ENCODE results near the gene ASPSCR1. TPM values are rescaled to one million over a fixed set of nuclear protein-coding genes. Genes with fewer than 3 reads are reported as not detected.

ASPSCR1 gene
- total and polyA plus RNA-seq, 3 donors from 2014 or later = 40.5 to 49.7 (median 46.2) TPM

GRCh38 chr17:82055965-82056728 is 78.7 kb downstream of the ASPSCR1 start:
- H3K27me3 ChIP-seq = no peaks in the 10 kb centered on the region
- H3K4me3 ChIP-seq = no peak overlapping the region
- no peak overlapping the region for H3K27ac ChIP-seq
- H3K9me3 ChIP-seq = no peaks in the 10 kb centered on the region
- no peak for TF ChIP-seq CTCF (IDR thresholded peaks at IDR 0.05)
- no peak for TF ChIP-seq POLR2A (IDR thresholded peaks at IDR 0.05)
- no peak for DNase-seq
- H3K36me3 ChIP-seq (ENCODE audit: low read depth, missing control alignments) = no peaks in the 10 kb centered on the region
- intact Hi-C loops (cut with DNase I; ENCODE audit: low total_unique reads) = no loop called here
- WGBS, 2 donors = 88 to 94% methylated on average over 21 to 27 of the region's 28 CpGs
- peaks cover 11% of the 10 kb centered on the region for H3K4me1 ChIP-seq

GRCh38 chr17:82056729-82057621 is 79.5 kb downstream of the ASPSCR1 start:
- Histone ChIP-seq H3K27ac (no peak overlapping the region), H3K4me3 (no peak overlapping the region), H3K36me3 (ENCODE audit: low read depth, missing control alignments) (no peaks in the 10 kb centered on the region), H3K9me3 (no peaks in the 10 kb centered on the region), H3K27me3 (no peaks in the 10 kb centered on the region), H3K4me1 (peaks cover 11% of the 10 kb centered on the region)
- 72 to 76% methylated on average over 7 to 24 of the region's 29 CpGs for WGBS, 2 donors
- TF ChIP-seq POLR2A (IDR thresholded peaks at IDR 0.05) = no peak
- TF ChIP-seq CTCF (IDR thresholded peaks at IDR 0.05) = no peak
- intact Hi-C loops (cut with DNase I; ENCODE audit: low total_unique reads) = no loop called here
- no peak for DNase-seq

DNA sequence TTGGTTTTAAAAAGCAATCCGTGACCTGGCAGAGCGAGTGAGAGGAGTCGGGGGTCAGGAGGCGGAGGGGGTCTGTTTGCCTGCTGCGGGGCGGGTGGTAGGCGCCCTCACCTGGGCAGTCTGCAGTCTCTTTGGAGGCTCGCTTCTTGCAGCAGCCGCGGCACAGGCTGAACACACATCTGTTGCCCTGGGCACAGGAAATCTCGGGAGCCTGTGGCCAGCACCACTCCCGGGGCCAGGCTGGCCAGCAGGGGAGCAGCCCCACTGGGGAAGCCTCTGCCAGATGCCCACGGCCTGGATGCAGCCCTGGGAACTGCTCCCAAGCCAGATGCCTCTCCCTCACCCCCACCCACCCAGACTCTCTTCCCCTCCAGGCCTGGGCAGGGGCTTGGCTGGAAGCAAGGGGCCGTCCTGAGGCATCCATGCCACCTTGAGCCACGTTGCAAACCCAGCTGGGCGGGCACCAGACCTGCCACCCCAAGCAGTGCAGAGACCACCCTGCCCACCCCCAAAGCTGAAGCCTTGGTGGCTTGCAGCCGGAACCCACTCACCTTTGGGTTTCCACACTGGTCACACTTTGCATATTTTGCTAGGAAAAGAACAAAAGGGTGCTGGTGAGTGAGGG is 80.9 kb downstream of the ASPSCR1 start:
- WGBS, 2 donors = 77 to 85% methylated on average over 10 to 17 of the region's 17 CpGs
- H3K27ac ChIP-seq = no peak overlapping the region
- TF ChIP-seq POLR2A (IDR thresholded peaks at IDR 0.05) (no peak), CTCF (IDR thresholded peaks at IDR 0.05) (no peak)
- H3K4me3 ChIP-seq = no peak overlapping the region
- peaks cover under 1% of the 10 kb centered on the region for H3K4me1 ChIP-seq
- no peaks in the 10 kb centered on the region for H3K36me3 ChIP-seq (ENCODE audit: low read depth, missing control alignments)
- intact Hi-C loops (cut with DNase I; ENCODE audit: low total_unique reads) = no loop called here
- no peaks in the 10 kb centered on the region for H3K27me3 ChIP-seq
- no peaks in the 10 kb centered on the region for H3K9me3 ChIP-seq
- no peak for DNase-seq

- no peak overlapping the region for H3K4me3 ChIP-seq
- no peak overlapping the region for H3K27ac ChIP-seq
- WGBS, 2 donors = 78 to 85% methylated on average over 4 to 10 of the region's 10 CpGs
- H3K27me3 ChIP-seq = no peaks in the 10 kb centered on the region
- H3K36me3 ChIP-seq (ENCODE audit: low read depth, missing control alignments) = no peaks in the 10 kb centered on the region
- no peak for DNase-seq
- TF ChIP-seq CTCF (IDR thresholded peaks at IDR 0.05) = no peak
- no peak for TF ChIP-seq POLR2A (IDR thresholded peaks at IDR 0.05)
- intact Hi-C loops (cut with DNase I; ENCODE audit: low total_unique reads) = no loop called here
- H3K9me3 ChIP-seq = no peaks in the 10 kb centered on the region
- H3K4me1 ChIP-seq = no peaks in the 10 kb centered on the region
Observed at GRCh38 chr17:82058855-82059249, 81.4 kb downstream of the ASPSCR1 start.

Measured in testis (tissue), 3 donors.